H9 (cell line): ENCODE data around the gene TAF1L. TPM values are rescaled to one million over a fixed set of nuclear protein-coding genes. Genes with fewer than 3 reads are reported as not detected.

Experiments
- DNase-seq: peaks from one replicate; pipeline ENCODE4 v3.0.0-alpha.2; 2017
- H2AFZ ChIP-seq: one replicate; pipeline ENCODE4 v1.6.1; 2013; ENCODE audit warnings: mild to moderate bottlenecking, low read length, control low read depth, moderate library complexity
- H2AK5ac ChIP-seq: 2 replicates; pipeline ENCODE4 v1.6.1; 2013; ENCODE audit warnings: low read length, control low read depth, mixed read lengths; ENCODE audit not compliant: insufficient read length
- H2BK120ac ChIP-seq: one replicate; pipeline ENCODE4 v1.6.1; 2013; ENCODE audit warnings: low read depth, mild to moderate bottlenecking, low read length, control low read depth, inconsistent platforms; ENCODE audit not compliant: poor library complexity, severe bottlenecking
- H2BK12ac ChIP-seq: 2 replicates; pipeline ENCODE4 v1.6.1; 2013; ENCODE audit warnings: low read length, control low read depth, mixed read lengths, low read depth; ENCODE audit not compliant: insufficient read length
- H2BK15ac ChIP-seq: 2 replicates; pipeline ENCODE4 v1.6.1; 2013; ENCODE audit warnings: low read depth, low read length, control low read depth
- H2BK20ac ChIP-seq: one replicate; pipeline ENCODE4 v1.6.1; 2013; ENCODE audit warnings: low read depth, mild to moderate bottlenecking, low read length, control low read depth, inconsistent platforms; ENCODE audit not compliant: poor library complexity, severe bottlenecking
- H2BK5ac ChIP-seq: 2 replicates; pipeline ENCODE4 v1.6.1; 2013; ENCODE audit warnings: low read length, control low read depth, mixed read lengths; ENCODE audit not compliant: insufficient read length
- H3K14ac ChIP-seq: 2 replicates; pipeline ENCODE4 v1.6.1; 2013; ENCODE audit warnings: low read length, control low read depth; ENCODE audit not compliant: insufficient read depth
- H3K18ac ChIP-seq: 2 replicates; pipeline ENCODE4 v1.6.1; 2013; ENCODE audit warnings: low read depth, mild to moderate bottlenecking, mixed read lengths, low read length, control low read depth; ENCODE audit not compliant: insufficient read length
- H3K23ac ChIP-seq: 2 replicates; pipeline ENCODE4 v1.6.1; 2013; ENCODE audit warnings: low read length, control low read depth, mixed read lengths, low read depth; ENCODE audit not compliant: insufficient read length
- H3K23me2 ChIP-seq: 2 replicates; pipeline ENCODE4 v1.6.1; 2013; ENCODE audit warnings: low read depth, mild to moderate bottlenecking, mixed read lengths, low read length, control low read depth; ENCODE audit not compliant: insufficient read length, poor library complexity, severe bottlenecking
- H3K27ac ChIP-seq: 2 replicates; pipeline ENCODE4 v1.5.1; 2013; ENCODE audit warnings: low read length, control low read depth, mixed read lengths, low read depth; ENCODE audit not compliant: insufficient read length
- H3K27me3 ChIP-seq: 2 replicates; pipeline ENCODE4 v1.6.1; 2013; ENCODE audit warnings: low read length, control low read depth, inconsistent platforms; ENCODE audit not compliant: insufficient read depth
- H3K4ac ChIP-seq: 2 replicates; pipeline ENCODE4 v1.6.1; 2013; ENCODE audit warnings: low read depth, mild to moderate bottlenecking, control low read depth, inconsistent platforms, low read length, moderate library complexity
- H3K4me1 ChIP-seq: 2 replicates; pipeline ENCODE4 v1.6.1; 2013; ENCODE audit warnings: low read length, control low read depth, inconsistent platforms; ENCODE audit not compliant: insufficient read depth
- H3K4me2 ChIP-seq: 2 replicates; pipeline ENCODE4 v1.6.1; 2013; ENCODE audit warnings: low read length, control low read depth, mixed read lengths; ENCODE audit not compliant: insufficient read length, insufficient read depth
- H3K56ac ChIP-seq: 2 replicates; pipeline ENCODE4 v1.6.1; 2013; ENCODE audit warnings: low read depth, mild to moderate bottlenecking, mixed read lengths, low read length, control low read depth; ENCODE audit not compliant: insufficient read length
- H3K79me1 ChIP-seq: 2 replicates; pipeline ENCODE4 v1.6.1; 2013; ENCODE audit warnings: low read depth, mild to moderate bottlenecking, moderate library complexity, low read length, control low read depth, inconsistent platforms; ENCODE audit not compliant: insufficient read depth, poor library complexity, severe bottlenecking
- H3K79me2 ChIP-seq: 2 replicates; pipeline ENCODE4 v1.6.1; 2013; ENCODE audit warnings: low read length, control low read depth, inconsistent platforms; ENCODE audit not compliant: insufficient read depth
- H3K9ac ChIP-seq: 2 replicates; pipeline ENCODE4 v1.6.1; 2013; ENCODE audit warnings: low read length, control low read depth, mixed read lengths; ENCODE audit not compliant: insufficient read length; ENCODE audit errors: extremely low read depth
- H3K9me3 ChIP-seq: one replicate; pipeline ENCODE4 v1.6.1; 2013; ENCODE audit warnings: low read depth, low read length, inconsistent platforms; ENCODE audit not compliant: control insufficient read depth
- H3T11ph ChIP-seq: one replicate; pipeline ENCODE4 v1.6.1; 2013; ENCODE audit warnings: mild to moderate bottlenecking, low read length, control low read depth, inconsistent platforms
- H4K20me1 ChIP-seq: one replicate; pipeline ENCODE4 v1.6.1; 2013; ENCODE audit not compliant: control insufficient read depth, insufficient read length, insufficient read depth
- H4K5ac ChIP-seq: 2 replicates; pipeline ENCODE4 v1.6.1; 2013; ENCODE audit warnings: low read depth, mild to moderate bottlenecking, mixed read lengths, low read length, control low read depth; ENCODE audit not compliant: insufficient read length
- H4K8ac ChIP-seq: replicated peaks from 2 replicates; pipeline ENCODE4 v1.6.1; 2013; ENCODE audit warnings: low read length, control low read depth, mixed read lengths, low read depth; ENCODE audit not compliant: insufficient read length
- H4K91ac ChIP-seq: 2 replicates; pipeline ENCODE4 v1.6.1; 2013; ENCODE audit warnings: low read depth, mild to moderate bottlenecking, moderate library complexity, mixed read lengths, low read length, control low read depth; ENCODE audit not compliant: insufficient read length
- H3K27ac Mint-ChIP-seq, 3 experiments: 2 replicates in 2 of 3; 3 replicates in 1 of 3; pipeline ENCODE4 v1.8.0; 2020 to 2021; ENCODE audit warnings: mixed read lengths in 3 of 3, mild to moderate bottlenecking in 1 of 3, moderate library complexity in 1 of 3
- H3K27me3 Mint-ChIP-seq: 2 replicates; pipeline ENCODE4 v1.8.0; 2021; ENCODE audit warnings: low read depth, mild to moderate bottlenecking, moderate library complexity, mixed read lengths
- H3K36me3 Mint-ChIP-seq, 3 experiments: 2 replicates in 2 of 3; 3 replicates in 1 of 3; pipeline ENCODE4 v1.8.0; 2020 to 2021; ENCODE audit warnings: low read depth in 3 of 3, mixed read lengths in 3 of 3; ENCODE audit not compliant: insufficient read depth in 1 of 3
- H3K4me1 Mint-ChIP-seq, 2 experiments: 2 replicates each; pipeline ENCODE4 v1.8.0; 2020; ENCODE audit warnings: mixed read lengths in 2 of 2
- H3K4me3 Mint-ChIP-seq, 2 experiments: 2 replicates in 1 of 2; 3 replicates in 1 of 2; pipeline ENCODE4 v1.8.0; 2020 to 2021; ENCODE audit warnings: mild to moderate bottlenecking in 2 of 2, mixed read lengths in 2 of 2, moderate library complexity in 1 of 2
- H3K9me3 Mint-ChIP-seq, 2 experiments: 2 replicates in 1 of 2; 3 replicates in 1 of 2; pipeline ENCODE4 v1.8.0; 2020; ENCODE audit warnings: mild to moderate bottlenecking in 2 of 2, mixed read lengths in 2 of 2, moderate library complexity in 1 of 2
- CTCF ChIP-seq: fragments of 200-600 bp; sonication (generic); conservative IDR thresholded peaks from 3 replicates; pipeline ENCODE4 v1.8.0; 2021; ENCODE audit warnings: antibody characterized with exemption, mild to moderate bottlenecking
- WGBS: extraction: QIAGEN DNeasy Blood & Tissue Kit; methylation state at CpG from one replicate; pipeline ENCODE4 v1.1.7; 2013; ENCODE audit warnings: missing lambda C conversion rate, low lambda C conversion rate, mixed read lengths; ENCODE audit not compliant: insufficient read length; ENCODE audit errors: extremely low coverage; 5-methylcytosine and 5-hydroxymethylcytosine counted together
- total RNA-seq: library from RNA; stranded (reverse); gene quantifications from 2 replicates; pipeline ENCODE4 v1.2.1, GENCODE V29; 2021

TAF1L gene
- total RNA-seq, 1 experiment from 2014 or later = not detected

- Histone ChIP-seq H3K9me3 (no peaks in the 10 kb centered on the region), H2BK12ac (no peak overlapping the region), H3K18ac (no peak overlapping the region), H3K23me2 (no peaks in the 10 kb centered on the region), H2AK5ac (no peak overlapping the region), H3K27me3 (no peaks in the 10 kb centered on the region), H3K9ac (no peak overlapping the region), H4K20me1 (no peaks in the 10 kb centered on the region), H4K8ac (no peak overlapping the region), H3K4me2 (no peak overlapping the region), H2BK120ac (no peak overlapping the region), H3K4me1 (peaks cover 3% of the 10 kb centered on the region; the same call in 1 of the 2 replicates), H3K79me2 (no peaks in the 10 kb centered on the region), H4K91ac (no peak overlapping the region), H3K27ac (no peak overlapping the region), H3K79me1 (no peaks in the 10 kb centered on the region), H3K4ac (no peak overlapping the region), H3K14ac (no peak overlapping the region), H2BK15ac (no peak overlapping the region), H2BK5ac (no peak overlapping the region), H3T11ph (no peak overlapping the region), H2AFZ (no peak overlapping the region), H3K56ac (no peak overlapping the region), H2BK20ac (no peak overlapping the region), H3K23ac (no peak overlapping the region), H4K5ac (no peak overlapping the region)
- no peak for DNase-seq
- peaks cover 3 to 7% of the 10 kb centered on the region in 2 experiments; a peak in 3 of 4 replicates for H3K4me1 Mint-ChIP-seq
- H3K27me3 Mint-ChIP-seq = peaks cover 2% of the 10 kb centered on the region
- peaks cover 0 to 3% of the 10 kb centered on the region in 2 experiments; a peak in 2 of 5 replicates for H3K9me3 Mint-ChIP-seq
- H3K27ac Mint-ChIP-seq = no peak overlapping the region
- WGBS = no CpG with 5 or more reads among the region's 2 CpGs
- no peak for TF ChIP-seq CTCF
- H3K4me3 Mint-ChIP-seq = no peak overlapping the region
- H3K36me3 Mint-ChIP-seq = no peaks in the 10 kb centered on the region
Measured at GRCh38 chr9:32584784-32585183, 50.7 kb downstream of the TAF1L start.
